GM19467 (cell line): ENCODE results near the gene DNAJC4.

Source experiments
- ATAC-seq: cut with Tn5 transposase; IDR thresholded peaks from one replicate; pipeline ENCODE4 v1.9.1; 2021; ENCODE audit warnings: mild to moderate bottlenecking, moderate library complexity; ENCODE audit not compliant: unreplicated experiment

DNAJC4 gene

DNA sequence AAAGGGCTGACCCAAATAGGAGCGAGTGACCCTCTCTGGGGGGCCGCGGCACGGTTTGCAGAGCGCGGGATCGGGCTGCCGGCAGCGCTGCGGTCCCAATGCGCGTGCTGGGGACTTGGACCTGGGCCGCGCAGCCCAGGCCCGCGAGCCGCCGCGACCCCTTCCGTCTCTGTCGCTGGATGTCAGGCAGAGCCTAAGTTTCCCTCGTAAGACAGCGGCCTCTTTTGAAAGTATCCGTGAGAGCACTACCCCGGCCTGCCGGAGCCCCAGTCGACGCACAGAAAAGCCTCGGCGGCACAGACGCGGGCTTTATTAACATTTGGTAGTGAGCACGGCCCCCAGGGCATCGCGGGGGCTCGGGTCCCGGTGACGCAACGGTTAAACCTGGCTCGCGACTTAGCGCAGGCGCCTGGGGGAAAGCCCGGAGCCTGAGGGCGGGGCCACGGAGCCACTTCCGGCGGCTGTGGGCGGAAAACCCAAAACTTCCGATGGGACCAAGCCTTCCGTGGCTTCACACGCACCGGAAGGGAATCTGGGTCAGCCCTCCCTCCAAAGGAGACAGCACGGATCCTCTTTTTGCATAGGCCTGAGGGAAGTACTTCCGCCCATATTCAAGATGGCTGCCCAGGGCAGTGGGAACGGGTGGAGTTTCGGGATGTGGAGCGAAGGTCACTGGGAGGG is 39.3 kb downstream of the DNAJC4 start:
- ATAC-seq, result peak; percentile 60

DNA sequence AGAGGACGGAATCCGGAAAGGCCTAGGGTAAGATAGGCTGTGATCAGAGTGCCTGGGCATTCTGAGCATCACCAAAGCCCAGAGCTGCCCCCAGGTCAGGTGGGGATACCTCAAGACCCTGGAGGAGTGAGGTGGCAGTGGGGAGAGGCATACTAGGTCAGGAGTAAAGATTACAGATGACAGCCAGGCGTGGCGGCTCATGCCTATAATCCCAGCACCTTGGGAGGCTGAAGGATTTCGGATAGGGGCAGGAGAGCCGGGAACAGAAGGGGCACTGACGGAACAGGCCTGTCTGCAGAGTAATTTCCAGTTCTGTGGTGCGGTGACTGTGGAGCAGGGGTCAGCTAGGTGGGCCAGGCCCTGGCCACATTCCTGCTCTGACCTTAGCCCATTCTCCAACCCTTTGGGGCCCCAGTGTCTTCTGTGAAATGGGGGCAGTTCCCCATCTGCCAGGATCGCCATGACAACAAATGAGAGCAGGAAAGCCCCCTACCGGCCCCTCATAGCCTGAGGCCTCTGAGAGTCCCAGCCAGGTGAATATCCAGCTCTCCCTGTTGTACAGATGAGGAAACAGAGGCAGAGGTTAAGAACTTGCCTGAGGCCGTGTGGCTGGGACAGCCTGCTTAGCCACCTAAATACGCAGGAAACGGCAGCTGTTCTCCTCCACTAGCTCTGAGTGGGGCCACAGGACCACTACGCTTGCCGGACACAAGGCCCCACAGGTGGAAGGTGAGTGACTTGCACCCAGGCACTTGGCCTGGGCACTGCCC is 44.9 kb downstream of the DNAJC4 start:
- ATAC-seq, result no peak

DNA sequence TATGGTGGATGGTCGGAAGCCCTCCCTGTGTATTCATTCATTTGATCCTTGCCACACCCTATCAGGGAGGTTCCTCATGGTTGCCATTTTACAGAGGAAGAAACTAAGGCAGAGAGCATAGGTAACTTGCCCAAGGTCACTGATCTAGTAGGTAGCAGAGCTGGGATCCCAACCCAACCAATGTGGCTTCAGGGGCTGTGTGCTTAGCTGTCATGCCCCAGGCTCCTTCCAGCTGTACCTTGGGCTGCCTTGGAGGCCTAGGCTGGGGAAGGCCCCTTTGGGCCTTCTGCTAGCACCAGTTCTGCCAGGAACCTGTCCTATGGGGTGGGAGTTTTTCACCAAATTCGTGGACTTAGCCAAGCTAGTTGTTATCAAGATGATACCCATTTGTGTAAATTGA is 45.5 kb downstream of the DNAJC4 start:
- no peak for ATAC-seq

DNA sequence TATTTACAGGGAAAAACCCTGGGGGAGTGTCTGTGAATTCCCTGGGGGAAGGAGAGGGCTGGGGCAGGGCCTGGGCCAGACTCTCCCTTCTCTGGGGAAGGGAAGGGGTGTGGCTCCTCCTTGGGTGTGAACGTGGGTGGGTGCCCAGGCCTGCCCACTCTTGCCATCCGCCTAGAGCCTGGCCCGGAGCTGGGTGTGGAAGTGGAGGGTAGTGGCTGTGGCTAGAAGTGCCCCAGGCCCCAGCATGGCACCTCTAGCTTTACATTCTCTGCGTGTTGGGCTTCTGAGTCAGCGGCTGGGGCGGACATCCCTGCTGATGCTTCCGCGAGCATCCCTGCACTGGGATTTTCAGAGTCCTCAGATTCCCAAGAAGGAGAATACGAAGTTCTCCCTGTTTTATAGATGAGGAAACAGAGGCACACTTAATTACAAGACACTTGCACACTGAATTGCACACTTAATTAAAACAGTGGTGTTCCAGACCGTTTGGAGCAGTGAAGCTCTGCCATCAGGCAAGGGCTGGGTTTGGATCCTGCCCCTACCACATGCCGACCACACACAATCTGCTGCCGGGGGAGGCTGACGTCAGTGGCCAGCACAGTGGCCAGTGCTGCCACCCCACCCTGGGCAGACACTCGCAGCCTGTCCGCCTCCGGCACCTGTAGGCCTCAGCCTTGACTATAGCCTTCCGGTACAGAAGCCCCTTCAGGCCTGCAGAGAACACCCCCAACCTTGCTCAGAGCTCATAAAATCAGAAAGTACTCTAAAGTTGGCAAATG is 46.5 kb downstream of the DNAJC4 start:
- no peak for ATAC-seq

DNA sequence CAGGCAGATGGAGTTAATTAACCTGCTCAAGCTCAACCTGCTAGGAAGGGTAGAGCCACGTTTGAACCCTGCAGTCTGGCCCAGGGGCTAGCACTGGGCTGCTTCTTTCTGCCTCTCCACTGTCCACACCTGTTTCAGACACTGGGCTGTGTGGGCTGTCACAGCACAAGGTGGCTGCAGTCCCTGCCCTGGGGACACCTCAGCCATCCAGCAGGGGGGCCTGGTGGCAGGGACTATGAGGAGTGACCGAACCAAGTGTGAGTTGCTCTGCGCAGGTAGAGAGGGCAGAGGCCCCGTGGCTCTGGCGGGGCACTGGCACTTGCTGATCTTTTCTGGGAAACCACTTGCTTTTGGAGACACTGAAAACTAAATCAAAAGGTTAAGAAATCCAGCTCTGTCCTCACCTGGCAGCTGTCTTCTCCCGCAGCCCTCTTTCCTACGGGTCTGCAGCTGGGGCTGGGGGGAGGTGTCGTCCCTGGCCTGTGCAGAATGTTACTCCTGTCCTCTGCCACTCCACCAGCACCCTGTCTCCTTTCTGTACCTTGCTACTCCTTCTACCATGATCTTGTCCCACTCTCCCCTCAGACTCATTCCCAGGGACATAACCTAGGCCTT is 48.3 kb downstream of the DNAJC4 start:
- no peak for ATAC-seq

DNA sequence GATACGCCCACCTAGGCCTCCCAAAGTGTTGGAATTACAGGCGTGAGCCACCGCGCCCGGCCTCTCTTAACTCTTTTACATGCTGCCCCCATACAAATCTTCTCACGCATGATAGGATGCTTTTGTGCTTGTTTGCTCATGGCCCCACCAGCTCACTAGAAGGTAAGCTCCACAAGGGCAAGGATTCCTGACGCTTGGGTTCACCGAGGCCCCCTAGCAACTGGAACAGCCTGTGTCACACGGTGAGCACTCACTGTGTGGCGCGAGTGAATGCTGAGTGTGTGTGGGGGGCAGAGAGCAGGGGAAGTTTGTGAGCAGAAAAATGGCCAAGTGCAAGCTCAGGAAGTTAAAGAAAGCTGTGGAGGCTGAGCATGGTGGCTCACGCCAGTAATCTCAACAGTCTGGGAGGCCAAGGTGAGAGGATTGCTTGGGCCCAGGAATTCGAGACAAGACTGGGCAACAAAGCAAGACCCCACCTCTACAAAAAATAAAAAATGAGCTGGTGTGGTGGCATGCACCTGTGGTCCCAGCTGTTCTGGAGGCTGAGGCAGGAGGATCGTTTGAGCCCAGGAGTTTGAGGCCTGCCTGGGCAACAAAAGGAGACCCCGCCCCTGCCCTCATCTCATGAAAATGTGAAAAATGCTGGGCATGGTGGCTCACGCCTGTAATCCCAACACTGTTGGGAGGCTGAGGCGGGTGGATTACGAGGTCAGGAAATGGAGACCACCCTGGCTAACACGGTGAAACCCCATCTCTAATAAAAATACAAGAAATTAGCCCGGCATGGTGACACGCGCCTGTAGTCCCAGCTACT is 51.8 kb downstream of the DNAJC4 start:
- no peak for ATAC-seq

DNA sequence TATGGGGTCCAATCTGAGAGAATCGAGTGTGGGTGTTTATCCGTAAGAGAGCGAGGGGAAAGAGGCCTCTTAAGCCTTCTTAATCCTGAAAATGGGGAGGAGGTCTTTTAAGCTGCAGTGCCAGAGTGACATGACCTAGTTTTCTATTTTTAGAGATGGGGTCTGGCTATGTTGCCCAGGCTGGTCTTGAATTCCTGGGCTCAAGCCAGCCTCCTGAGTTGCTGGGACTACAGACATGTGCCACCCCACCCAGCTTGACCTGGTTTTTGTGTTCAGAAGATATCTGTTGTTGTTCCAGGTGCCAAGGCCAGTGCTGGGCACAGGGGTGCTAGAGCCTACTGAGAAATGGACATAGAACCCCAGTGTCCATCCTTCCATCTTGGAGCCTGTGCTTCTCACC is 52.7 kb downstream of the DNAJC4 start:
- no peak for ATAC-seq
